ENCODE data around the gene GALNT7. TPM values are rescaled to one million over a fixed set of nuclear protein-coding genes. Genes with fewer than 3 reads are reported as not detected.

Gene GALNT7
- total and polyA plus RNA-seq, 2 donors (not counting 3 experiments of a cell fraction or from before 2014, with no cell fraction given) = 19.6 to 54.6 TPM

DNA sequence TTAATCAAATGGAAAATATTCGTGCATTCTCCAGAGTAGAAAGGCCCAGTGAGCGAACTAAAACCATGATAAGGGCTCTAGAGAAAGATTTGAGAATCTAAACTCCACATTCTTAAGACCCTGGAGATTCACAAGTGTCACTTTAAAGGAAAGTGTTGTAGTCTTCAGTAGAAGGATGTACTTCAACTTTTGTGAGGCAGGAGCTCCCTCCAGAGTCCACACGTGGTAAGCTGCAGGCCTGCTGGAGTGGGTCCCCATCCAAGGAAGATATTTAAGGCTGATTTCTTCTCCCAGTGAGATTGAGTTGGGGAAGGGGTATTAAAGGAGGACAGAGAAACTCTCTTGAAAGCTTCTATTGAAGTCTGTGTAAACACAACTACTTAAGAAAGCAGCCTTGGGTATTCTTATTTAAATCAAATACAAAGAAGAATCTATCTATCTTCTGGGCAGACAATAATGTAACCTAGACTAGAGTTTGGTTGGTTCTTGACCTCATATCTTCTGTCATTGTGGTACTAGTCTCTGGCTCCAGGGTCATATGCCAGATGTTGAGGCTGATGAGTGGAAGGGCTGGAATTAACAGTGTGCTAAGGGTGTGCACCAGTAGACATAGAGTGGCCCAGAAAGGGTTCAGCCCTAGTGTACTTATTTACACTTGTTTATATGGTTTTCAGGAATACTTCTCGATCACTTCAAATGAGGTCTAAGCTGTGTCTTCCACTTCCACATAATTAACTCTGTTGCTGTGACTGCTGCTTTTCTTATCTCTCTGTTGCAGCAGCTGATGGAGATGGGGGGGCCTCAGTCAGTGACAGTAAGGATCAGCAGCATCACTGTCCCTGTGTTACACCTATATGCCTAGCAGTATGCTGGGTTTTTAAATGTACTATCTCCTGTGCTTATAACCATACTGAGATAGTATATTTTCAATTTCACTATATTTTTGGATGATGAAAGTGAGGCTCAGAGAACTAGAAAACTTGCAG is 89.4 kb downstream of the GALNT7 start:
- Histone ChIP-seq H3K27me3 (ENCODE audit: control insufficient read depth in 2 of 2, insufficient read depth in 2 of 2, low read length in 2 of 2) (no peaks in the 10 kb centered on the region), H4K20me1 (replicated peaks; ENCODE audit: control insufficient read depth, extremely low read depth, insufficient read depth, low read length) (no peaks in the 10 kb centered on the region), H3K27ac (ENCODE audit: insufficient read depth, low read depth, low read length) (no peak overlapping the region), H3K9ac (replicated peaks; ENCODE audit: extremely low read depth, insufficient read depth, low read length) (no peak overlapping the region), H3K4me1 (ENCODE audit: control insufficient read depth, extremely low read depth, insufficient read depth, low read length) (peaks cover 2% of the 10 kb centered on the region), H3K9me1 (replicated peaks; ENCODE audit: control insufficient read depth, extremely low read depth, insufficient read depth, low read length) (no peaks in the 10 kb centered on the region), H3K9me3 (replicated peaks; ENCODE audit: control insufficient read depth, insufficient read depth, low read length) (no peaks in the 10 kb centered on the region), H3K79me2 (ENCODE audit: control insufficient read depth, insufficient read depth, low read length) (no peaks in the 10 kb centered on the region), H3K36me3 (ENCODE audit: control insufficient read depth in 2 of 2, extremely low read depth in 1 of 2, insufficient read depth in 2 of 2, low read length in 2 of 2) (no peaks in the 10 kb centered on the region), H3K4me3 (replicated peaks in 1 of 3; ENCODE audit: insufficient read depth in 1 of 3, low read depth in 1 of 3, low read length in 3 of 3) (no peak overlapping the region), H2AFZ (ENCODE audit: low read depth, low read length) (no peak overlapping the region), H3K4me2 (ENCODE audit: insufficient read depth, low read length) (no peak overlapping the region)
- FAIRE-seq (peak; percentile 83), DNase-seq (ENCODE audit: low read depth, low spot score) (peak; percentile 74)
- CTCF ChIA-PET = interaction anchor here (0.6 to 7.6 kb wide), 37 partner anchors 9 to 366 kb away, joined by 3 to 403 read pairs (median 4); partner anchors contain the start of gene GALNT7
- TF ChIP-seq POLR2AphosphoS5 (IDR thresholded peaks at IDR 0.05; ENCODE audit: insufficient read depth, low read depth, low read length) = no peak
- TF ChIP-seq EZH2 (IDR thresholded peaks at IDR 0.05; ENCODE audit: borderline replicate concordance, low read depth, low read length, severe bottlenecking) = no peak
- TF ChIP-seq MYC (IDR thresholded peaks at IDR 0.05; ENCODE audit: low read depth, low read length) = no peak
- TF ChIP-seq FOS (IDR thresholded peaks at IDR 0.05; ENCODE audit: borderline replicate concordance, insufficient read depth, low read length) = no peak
- TF ChIP-seq, protein P1, sequence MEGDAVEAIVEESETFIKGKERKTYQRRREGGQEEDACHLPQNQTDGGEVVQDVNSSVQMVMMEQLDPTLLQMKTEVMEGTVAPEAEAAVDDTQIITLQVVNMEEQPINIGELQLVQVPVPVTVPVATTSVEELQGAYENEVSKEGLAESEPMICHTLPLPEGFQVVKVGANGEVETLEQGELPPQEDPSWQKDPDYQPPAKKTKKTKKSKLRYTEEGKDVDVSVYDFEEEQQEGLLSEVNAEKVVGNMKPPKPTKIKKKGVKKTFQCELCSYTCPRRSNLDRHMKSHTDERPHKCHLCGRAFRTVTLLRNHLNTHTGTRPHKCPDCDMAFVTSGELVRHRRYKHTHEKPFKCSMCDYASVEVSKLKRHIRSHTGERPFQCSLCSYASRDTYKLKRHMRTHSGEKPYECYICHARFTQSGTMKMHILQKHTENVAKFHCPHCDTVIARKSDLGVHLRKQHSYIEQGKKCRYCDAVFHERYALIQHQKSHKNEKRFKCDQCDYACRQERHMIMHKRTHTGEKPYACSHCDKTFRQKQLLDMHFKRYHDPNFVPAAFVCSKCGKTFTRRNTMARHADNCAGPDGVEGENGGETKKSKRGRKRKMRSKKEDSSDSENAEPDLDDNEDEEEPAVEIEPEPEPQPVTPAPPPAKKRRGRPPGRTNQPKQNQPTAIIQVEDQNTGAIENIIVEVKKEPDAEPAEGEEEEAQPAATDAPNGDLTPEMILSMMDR (IDR thresholded peaks at IDR 0.05; ENCODE audit: extremely low read depth in 1 of 2, insufficient read depth in 1 of 2, low read depth in 1 of 2, low read length in 2 of 2) = peak; percentile 76 to 93
- POLR2A ChIA-PET = interaction anchor here (1.0 kb wide), 1 partner anchor 244 kb away, joined by 5 read pairs; no protein-coding TSS in a partner anchor
- dilution Hi-C loops (cut with MboI; ENCODE audit: extremely low pct_ligation_motif_present, low sequenced_read_pairs) (no loop called here), intact Hi-C loops (cut with micrococcal nuclease) (loop anchor here (1.0 to 2.0 kb wide), 6 partner anchors 43 to 366 kb away; partner anchors contain the start of gene GALNT7)
- BruUV-seq (replicated peaks) = no TSS peak

Data from endothelial cell of umbilical vein (primary cell).